Measurements from ENCODE around the gene TCF4.

The TCF4 gene

DNA sequence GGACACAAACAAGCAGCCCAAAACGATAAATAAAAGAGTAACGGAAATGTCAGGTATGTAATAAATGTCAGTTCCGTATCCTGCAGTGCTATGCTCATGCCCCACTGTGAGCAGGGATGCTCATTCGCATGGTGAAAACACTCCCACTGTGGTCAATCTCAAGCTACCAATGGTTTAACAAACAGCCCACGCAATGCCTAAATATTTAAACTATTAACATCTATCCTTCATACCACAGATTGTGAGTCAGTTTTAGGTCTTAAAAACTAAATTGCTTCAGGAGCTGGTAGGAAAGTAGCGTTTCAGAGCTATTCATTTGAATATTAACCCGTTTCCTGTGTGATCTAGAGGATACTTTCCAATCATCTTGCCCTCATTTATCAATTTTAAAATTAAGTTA, 207.4 kb downstream of the TCF4 start:
- DNase-seq, result no peak

DNA sequence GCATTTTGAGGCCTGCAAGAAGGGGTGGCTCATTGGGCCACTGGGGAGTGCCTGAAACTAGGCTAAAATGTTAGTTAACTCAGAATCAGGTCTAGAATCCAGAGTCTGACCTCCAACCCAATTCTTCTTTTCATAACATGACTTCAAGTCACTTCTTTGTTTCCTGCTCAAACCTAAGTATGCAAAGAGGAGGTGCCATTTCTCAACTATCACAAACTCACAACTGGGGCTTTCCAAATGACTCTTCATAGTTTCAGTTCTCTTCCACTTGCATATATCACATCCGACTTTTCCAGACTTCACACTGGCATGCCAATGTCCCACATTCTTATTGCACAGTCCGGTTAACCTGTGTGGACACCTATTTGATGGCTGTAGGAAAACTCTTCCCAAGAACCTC, 211.6 kb downstream of the TCF4 start:
- DNase-seq, result no peak

DNA sequence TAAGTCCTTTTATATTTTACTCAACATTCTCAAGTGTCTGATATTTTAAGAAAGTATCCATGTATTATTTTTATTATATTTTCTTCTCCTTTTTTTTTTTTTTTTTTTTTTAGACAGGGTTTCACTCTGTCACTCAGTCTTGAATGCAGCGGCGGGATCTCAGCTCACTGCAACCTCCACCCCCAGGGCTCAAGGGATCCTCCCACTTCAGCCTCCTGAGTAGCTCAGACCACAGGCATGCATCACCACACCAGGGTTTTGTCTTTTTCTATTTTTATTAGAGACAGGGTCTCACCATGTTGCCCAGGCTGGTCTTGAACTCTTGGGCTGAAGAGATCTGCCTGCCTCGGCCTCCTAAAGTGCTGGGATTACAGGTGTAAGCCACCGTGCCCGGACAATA, 212.1 kb downstream of the TCF4 start:
- no peak for DNase-seq

DNA sequence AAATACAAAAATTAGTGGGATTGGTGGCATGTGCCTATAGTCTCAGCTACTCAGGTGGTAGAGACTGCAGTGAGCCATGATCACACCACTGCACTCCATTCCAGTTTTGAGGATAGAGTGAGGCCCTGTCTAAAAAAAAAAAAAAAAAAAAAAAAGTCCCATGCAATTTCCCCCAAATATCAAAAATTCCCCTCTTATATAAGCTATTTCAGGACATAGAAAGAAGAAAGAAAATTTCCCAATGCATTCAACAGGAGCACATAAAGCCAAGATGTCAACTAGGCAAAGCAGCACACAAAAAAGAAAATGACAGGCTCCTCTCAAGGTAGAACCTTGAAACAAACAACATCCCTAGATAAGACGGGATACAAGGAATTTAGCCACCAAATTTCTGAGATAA, 213.3 kb downstream of the TCF4 start:
- no peak for DNase-seq

DNA sequence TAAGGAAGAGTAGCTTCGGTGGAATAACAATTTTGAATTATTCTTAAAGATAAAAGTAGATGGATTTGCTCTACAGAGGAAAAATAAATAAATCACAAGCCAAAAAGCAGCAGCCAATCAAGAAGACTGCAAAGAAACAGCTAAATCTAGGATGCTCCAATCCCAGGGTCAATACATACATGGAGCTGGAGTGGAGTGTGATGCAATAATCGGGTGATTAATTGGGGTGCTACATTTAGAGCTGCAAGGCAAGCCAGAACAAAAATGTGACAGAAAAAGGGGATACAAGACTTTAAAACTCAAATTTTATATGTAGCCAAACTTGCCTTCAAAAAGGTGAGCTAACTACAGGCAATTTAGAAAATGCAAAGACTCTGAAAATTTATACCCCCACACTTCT, 215.8 kb downstream of the TCF4 start:
- DNase-seq, result no peak

DNA sequence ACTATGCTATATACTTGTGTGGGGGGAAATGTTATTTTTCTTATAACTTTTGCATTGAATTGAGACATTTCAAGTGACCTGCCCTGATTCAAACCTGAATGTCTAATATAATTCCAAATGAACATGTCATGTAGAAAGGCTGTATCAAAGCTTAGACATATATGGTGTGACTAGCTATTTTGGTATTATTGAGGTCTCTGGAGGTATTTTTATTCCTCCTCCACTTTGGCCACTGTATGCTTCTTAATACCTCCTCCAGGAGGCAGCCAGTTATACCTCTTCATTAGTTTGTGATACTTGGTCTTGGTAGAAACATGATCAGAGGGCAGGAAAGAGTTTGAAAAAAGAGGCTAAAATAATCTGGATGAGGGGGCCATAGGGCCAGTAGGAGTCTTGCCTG, 217.1 kb downstream of the TCF4 start:
- DNase-seq, result no peak

DNA sequence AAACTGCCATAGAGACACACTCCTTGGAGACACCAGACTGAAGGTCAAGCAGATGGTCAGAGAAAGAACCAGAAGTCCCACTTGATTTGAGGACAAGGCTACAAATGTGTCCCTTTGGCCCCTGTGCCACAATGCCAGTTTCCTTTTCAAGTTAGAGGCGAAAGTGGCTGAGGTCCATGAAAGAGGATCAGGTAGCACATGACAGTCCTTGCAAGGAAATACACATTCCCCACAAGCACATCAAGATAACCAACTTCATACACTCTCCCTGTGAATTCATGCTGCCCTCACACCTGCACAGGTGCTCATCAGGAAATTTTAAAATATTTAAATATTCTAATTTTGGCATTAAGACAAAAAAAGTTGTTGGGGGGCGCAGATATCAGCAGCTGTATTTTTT, 218.6 kb downstream of the TCF4 start:
- no peak for DNase-seq

DNA sequence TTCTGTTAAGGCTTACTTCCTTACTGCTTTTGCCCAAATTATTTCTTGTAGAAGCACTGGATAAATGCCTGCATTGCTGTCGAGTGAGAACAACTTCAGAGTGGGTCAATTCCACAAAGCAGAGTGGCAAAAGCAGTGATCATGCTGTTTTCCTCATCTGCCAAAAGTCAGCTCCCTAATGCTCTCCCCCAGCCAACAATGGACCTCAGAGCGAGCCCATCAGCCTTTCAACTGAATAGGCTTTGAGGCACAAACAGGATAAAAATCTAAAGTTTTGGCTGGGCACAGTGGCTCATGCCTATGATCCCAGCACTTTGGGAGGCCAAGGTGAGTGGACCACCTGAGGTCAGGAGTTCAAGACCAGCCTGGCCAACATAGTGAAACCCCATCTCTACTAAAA, 222.7 kb downstream of the TCF4 start:
- no peak for DNase-seq

DNA sequence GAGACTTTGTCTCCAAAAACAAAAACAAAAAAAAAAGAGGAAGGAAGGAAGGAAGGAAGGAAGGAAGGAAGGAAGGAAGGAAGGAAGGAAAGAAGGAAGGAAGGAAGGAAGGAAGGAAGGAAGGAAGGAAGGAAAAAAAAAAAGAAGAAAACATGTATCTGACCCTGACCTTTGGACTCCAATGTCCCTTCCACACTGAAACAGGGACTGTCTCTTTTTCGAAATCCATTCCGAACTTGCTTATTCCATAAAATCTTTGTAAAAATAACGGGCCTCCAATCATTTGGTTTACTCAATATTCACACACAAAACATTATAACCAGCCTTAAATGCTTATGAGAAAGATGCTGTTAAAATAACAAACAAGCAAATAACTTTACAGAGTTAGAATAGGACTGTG, 225.7 kb downstream of the TCF4 start:
- DNase-seq, result no peak

DNA sequence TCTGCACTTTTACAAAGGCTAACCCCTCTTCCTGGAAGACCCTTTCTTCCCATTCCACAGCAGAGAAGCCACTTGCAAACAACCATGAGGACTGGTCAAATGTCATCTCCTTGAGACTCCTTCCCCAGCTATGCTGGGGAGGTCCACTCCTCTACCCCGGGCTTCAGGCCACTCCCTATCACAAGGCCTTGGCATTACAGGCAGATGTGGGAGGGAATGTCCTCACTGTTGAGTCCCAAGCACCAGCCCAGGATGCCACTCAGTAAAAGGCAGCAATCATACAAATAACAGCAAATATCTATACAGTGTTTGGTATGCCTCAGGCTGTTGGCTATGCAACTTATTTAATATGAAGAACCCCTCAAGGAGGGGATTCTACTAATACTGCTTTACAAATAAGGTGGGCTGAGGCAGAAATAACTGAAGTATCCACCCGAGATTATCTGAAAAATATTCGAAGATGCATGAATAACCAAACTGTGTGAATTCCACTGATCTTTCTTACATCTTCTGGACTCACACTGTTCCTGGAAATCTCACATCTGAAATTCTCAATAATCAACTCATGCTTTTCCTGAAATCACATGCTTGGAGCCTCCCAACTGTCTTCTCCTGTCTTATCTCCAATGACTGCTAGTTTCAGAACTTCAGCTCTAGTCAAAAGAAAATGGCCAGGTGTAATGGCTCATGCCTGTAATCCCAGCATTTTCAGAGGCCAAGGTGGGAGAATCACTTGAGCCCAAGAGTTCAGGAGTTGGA, 226.3 kb downstream of the TCF4 start:
- DNase-seq, result no peak

DNA sequence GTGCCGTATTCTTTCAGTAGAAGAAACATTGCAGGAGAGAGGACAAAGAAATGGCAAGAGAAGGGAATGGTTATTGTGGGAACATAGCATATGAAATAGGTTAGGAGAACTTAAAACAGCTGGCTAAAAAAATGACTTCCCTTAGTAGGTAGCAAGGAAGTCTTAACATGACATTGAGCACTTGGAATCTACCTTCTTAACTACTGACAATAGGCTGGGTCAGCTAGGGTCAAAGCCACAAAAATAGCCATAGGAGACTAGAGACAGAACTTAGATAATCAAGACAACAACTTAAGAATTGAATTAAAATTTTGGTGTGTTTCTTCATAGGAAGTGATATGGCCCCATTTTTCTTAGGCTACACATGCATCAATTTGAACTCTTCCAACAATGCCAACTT, 227.9 kb downstream of the TCF4 start:
- DNase-seq, result no peak

DNA sequence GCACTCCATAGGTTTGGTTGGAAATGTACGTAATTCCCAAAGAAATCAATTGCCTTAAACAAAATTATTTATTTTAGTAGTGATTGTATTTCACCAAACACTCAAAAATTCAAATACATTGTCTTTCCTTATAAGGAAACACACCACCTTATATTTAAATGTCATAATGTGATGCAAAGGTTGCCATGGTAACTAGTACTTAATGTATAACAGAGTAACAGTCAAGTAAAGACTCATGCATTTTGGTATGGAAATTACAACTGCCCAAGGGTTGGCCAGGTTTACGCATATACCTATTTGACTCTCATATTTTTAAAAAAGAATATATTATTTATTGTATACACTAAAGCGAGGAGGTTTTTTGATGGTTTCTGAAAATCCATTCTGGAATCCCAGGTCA, 231.2 kb downstream of the TCF4 start:
- DNase-seq, result no peak

DNA sequence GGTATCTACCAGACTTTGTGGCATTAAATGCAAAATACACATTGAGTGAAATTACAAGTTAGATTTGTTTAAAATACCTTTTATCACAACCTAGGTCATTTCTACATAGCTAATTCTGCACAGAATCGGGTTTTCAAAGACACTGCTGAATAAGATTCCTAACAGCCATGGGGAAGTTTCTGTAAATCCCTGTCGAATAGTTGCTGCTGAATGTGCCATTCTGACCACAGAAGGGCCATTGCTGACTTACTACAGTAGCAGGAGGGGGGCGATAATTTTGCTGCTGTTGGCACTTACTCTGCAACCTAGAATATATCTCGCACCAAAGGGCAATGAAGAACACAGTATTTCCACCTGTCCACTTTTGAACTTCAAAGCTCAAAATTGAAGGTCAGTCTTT, 232.8 kb downstream of the TCF4 start:
- DNase-seq, result no peak

DNA sequence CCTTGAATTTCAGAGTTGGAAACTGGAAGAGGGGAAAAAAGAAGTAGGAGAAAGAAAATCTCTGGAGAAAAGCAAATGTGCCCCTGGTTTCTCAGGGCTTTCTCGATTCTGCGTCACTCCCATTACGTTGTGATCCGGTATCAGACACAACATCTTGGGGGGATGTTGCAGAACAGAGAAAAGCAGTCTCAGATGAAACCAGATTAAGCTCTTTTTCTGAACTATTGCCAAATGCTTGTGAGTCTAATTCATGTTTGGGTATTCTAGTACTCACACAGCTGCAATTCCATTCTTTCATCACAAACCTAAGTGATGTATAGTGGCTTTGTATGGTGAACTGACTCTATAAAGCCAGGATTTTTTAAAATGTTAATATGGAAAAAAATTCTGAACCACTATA, 233.2 kb downstream of the TCF4 start:
- DNase-seq, result no peak

DNA sequence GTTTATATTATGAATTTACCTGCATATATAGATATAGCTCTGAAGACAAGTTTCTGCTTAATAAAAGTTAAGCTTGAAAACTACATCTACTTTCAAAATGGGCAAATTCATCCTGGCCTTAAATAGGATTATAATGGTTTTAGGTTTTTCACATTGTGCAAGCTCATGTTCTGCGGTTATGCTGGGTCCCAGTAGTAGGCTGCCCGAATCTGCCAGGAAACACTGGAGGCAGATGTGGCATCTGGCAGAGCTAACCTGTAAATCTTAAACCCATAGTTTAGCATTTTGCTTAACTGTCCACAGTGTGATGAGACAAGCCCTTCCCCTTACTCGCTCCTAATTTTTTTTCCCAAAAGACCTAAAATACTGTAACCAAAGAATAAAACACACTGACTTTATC, 234.2 kb downstream of the TCF4 start:
- no peak for DNase-seq

DNA sequence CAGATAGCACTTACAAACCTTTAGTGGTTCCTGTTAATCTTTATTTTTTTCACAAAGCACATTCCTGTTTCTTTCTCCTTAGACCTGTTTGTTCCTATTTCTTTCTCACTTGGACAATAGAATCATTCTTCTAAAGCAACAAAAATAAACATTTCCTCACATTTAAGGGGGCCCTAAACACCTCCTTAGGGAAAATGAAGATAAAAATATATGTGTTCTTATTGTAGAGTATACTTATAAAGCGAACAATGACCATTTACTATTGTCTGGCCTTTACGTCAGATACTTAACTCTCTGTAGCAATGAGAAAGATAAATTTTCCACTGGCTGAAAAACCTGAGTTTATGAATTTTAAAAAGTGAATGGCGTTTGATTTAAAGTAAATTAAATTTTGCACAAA, 234.6 kb downstream of the TCF4 start:
- DNase-seq, result no peak

DNA sequence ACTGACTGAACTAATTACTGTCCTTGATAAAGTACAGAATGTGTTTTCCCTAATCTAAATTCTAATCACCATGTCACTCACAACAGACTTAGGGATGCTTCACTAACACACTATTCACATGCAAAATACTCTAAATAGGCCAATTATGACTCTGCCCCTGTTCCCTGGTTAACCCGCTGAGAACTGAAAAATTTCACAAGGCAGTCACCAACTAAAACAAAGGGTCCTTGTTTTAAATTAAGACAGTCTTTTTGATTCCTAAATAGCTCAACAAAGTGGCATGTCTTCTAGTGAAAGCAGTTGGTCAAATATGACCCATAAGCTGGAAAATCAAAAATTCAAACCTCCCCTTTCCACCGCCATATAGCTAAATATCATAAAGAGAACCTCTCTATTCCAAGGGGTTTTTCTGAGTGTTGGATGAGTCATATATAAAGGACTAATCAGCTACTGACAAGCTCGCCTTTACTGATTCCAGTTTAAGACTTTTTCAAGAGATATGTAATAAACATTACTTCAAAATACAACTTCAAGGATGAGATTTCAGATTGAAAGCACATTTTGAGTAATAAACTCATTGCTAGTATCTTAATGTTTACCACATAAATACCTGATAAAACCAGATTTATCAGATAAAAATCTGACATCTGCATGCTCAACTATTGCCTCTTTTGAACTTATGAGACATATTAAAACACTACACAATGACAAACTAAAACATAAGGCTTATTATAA, 235.8 kb downstream of the TCF4 start:
- DNase-seq, result no peak

DNA sequence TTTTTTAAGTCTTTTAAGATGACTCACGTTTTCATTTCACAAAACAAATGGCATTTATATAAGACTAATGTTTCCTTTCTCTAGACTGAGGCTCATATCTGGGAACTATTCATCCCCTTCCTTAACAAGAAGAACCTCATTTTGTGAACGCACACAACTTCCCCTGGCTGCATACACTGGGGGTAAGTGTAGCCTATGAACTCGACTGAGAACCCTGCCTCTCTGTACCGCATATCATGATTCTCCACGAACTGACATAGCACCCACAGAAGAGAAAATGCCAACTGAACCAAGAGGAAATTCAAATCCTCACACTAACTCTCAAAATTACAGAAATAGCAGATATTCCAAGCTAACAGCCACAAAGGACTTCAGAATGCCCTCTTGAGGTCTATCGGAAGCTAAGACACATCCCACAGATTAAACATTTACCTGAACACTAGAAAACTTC, 236.7 kb downstream of the TCF4 start:
- DNase-seq, result no peak

DNA sequence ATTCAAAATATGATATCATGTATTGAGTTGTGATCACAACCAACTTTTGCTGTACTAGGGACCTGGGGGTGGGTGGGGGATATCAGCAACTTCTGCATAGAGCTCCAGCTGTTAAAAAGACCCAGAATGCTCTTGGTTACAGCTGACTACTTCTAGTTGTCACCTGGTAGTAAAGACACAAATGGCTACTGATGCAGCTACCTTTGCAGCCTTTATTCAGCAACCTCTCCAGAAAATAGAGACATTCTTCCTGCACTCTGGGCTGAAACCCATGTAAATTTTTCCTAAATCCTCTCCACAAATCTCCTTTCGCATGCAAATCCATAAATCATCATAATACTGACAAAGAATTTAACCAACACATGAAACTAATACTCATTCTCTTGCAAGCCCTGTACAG, 238.3 kb downstream of the TCF4 start:
- no peak for DNase-seq

DNA sequence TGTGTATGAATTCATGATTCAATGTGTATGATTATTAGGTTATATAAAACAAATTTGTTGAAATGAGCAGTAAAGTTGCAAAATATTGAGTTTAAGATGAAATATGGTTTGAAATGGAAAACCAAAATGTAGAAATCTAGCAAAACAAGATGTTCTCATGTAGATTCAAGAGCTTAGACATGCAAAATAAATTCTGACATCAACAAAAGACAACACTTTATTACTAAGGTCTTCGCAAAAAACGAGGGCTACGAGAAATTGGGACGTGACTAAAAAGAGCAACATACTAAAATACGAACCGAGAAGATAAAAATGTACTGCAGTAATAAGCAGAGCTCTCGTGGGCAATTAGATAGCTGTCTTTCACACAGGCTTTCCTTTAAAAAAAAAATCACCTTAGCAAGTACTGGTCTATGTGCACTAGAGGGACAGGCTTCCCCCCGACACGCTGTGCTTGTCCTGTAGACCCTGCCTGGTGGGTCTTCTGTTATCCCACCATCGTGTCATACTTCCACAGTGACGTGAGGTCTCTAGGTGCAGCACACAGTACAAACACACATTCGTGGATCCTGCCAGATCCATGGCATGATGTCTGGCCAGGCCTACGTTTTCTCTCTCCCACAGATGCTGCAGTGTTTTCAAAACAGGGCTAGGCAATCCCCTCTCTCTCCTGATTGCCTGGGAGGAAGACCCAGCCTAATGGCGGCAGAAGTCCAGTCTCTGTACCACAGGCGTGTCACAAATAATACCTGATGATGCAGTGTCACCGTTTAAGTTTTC, 240.8 kb downstream of the TCF4 start:
- DNase-seq, result no peak

DNA sequence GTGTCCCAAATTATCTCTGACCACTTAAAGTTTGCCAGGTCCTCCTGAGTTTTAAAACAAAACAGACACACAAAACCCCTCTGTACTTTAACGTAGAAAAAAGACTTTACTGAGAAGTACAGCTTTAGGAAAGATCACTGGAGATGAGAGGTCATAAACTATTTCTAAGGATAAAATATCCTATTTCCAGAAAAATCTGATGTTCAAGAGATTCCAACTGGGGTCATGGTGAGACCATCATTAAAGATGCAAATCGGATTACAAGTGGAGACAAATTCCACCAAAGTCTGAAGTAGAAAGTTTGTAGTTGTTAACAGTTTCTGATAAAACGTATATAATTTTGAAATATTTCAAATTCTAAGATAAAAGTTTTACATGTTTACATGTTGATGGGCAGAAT, 241.6 kb downstream of the TCF4 start:
- DNase-seq, result no peak

DNA sequence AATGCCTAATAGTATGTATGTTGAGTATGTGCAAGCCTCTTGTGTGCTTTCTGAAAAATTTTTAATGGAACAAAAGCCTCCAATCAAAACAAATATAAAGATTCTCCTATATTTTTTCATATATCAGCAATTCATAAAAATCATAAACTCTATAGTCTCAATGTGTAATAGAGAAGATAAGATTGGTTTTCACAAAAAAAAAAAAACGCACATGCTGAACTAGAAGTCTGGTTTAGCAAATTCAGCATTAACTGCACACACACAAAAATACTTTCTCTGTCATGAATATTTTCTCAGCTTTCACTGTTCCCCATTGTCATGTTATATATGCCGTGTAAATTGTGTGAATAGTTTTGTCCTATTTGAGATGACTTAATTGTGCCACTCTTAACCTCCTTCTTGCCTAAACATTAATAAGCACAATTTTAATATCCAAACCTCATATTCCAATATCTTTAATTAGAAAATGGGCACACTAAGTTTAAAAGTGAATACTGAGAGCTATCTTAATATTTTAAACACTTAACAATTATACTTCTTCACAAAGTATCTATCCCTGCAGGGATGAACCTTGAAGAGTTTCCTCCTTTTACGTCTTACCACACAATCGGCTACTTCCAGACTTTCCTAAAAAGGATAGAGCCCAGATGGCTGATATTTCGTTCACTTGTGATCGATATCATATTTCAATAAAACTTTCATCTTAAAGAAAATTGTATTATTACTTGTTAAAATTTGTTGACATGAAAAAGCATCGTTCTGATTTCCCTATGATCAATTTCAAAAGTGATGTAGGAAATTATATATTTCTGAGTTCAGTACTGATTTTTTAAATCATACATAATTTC, 242.7 kb downstream of the TCF4 start:
- DNase-seq, result no peak
